GM12864 (cell line): ENCODE measurements around the gene DIRAS2.

Experiments used
- DNase-seq: peaks from one replicate; pipeline ENCODE4 v3.0.0-alpha.2; 2011; ENCODE audit warnings: low read depth
- H3K4me3 ChIP-seq: 2 replicates; pipeline ENCODE4 v1.5.1; 2011; ENCODE audit warnings: mild to moderate bottlenecking, low read depth, low read length, control low read depth
- CTCF ChIP-seq: IDR thresholded peaks from 2 replicates; pipeline ENCODE4 v1.5.1; 2011; ENCODE audit warnings: low read depth, mild to moderate bottlenecking, moderate library complexity, low read length, control low read depth, inconsistent platforms; ENCODE audit errors: missing control alignments

DIRAS2 gene

GRCh38 chr9:90616806-90617205 is 25.8 kb downstream of the DIRAS2 start:
- no peak overlapping the region for H3K4me3 ChIP-seq
- no peak for DNase-seq
- no peak for TF ChIP-seq CTCF

- DNase-seq: no peak
- TF ChIP-seq CTCF: no peak
- no peak overlapping the region for H3K4me3 ChIP-seq
These were observed 29.1 kb downstream of the DIRAS2 start for GRCh38 chr9:90613502-90613901.

GRCh38 chr9:90612957-90613356 is 29.7 kb downstream of the DIRAS2 start:
- H3K4me3 ChIP-seq: no peak overlapping the region
- DNase-seq: no peak
- no peak for TF ChIP-seq CTCF

GRCh38 chr9:90611568-90611967 is 31.1 kb downstream of the DIRAS2 start:
- no peak for TF ChIP-seq CTCF
- no peak overlapping the region for H3K4me3 ChIP-seq
- DNase-seq: no peak

GRCh38 chr9:90611121-90611520 is 31.5 kb downstream of the DIRAS2 start:
- no peak for DNase-seq
- H3K4me3 ChIP-seq: no peak overlapping the region
- TF ChIP-seq CTCF: no peak

GRCh38 chr9:90607701-90608516 is 34.7 kb downstream of the DIRAS2 start:
- H3K4me3 ChIP-seq: no peak overlapping the region
- DNase-seq: no peak
- no peak for TF ChIP-seq CTCF

GRCh38 chr9:90600029-90600428 is 42.6 kb downstream of the DIRAS2 start:
- no peak for TF ChIP-seq CTCF
- DNase-seq: no peak
- no peak overlapping the region for H3K4me3 ChIP-seq
